ENCODE measurements around the gene HIKESHI.

- TF ChIP-seq CTCF (IDR thresholded peaks at IDR 0.05) (no peak), POLR2A (IDR thresholded peaks at IDR 0.05) (no peak)
Observed at GRCh38 chr11:86335131-86335767, 33.2 kb downstream of the HIKESHI start.
